Measurements from ENCODE around the gene MPZL1. TPM values are rescaled to one million over a fixed set of nuclear protein-coding genes. Genes with fewer than 3 reads are reported as not detected.

Gene MPZL1
- total and polyA plus RNA-seq, 2 donors (not counting 3 experiments of a cell fraction or from before 2014, with no cell fraction given) = 41.7 to 99.1 TPM

- Histone ChIP-seq H2AFZ (ENCODE audit: low read depth, low read length) (no peak overlapping the region), H3K9me3 (replicated peaks; ENCODE audit: control insufficient read depth, insufficient read depth, low read length) (no peaks in the 10 kb centered on the region), H3K27me3 (ENCODE audit: control insufficient read depth in 2 of 2, insufficient read depth in 2 of 2, low read length in 2 of 2) (no peaks in the 10 kb centered on the region), H3K9ac (replicated peaks; ENCODE audit: extremely low read depth, insufficient read depth, low read length) (no peak overlapping the region), H3K4me2 (ENCODE audit: insufficient read depth, low read length) (no peak overlapping the region), H3K36me3 (ENCODE audit: control insufficient read depth in 2 of 2, extremely low read depth in 1 of 2, insufficient read depth in 2 of 2, low read length in 2 of 2) (peaks cover 3 to 12% of the 10 kb centered on the region in 2 experiments), H3K79me2 (ENCODE audit: control insufficient read depth, insufficient read depth, low read length) (no peaks in the 10 kb centered on the region), H3K4me3 (replicated peaks in 1 of 3; ENCODE audit: insufficient read depth in 1 of 3, low read depth in 1 of 3, low read length in 3 of 3) (no peak overlapping the region), H3K27ac (ENCODE audit: insufficient read depth, low read depth, low read length) (no peak overlapping the region), H4K20me1 (replicated peaks; ENCODE audit: control insufficient read depth, extremely low read depth, insufficient read depth, low read length) (no peaks in the 10 kb centered on the region), H3K4me1 (ENCODE audit: control insufficient read depth, extremely low read depth, insufficient read depth, low read length) (no peaks in the 10 kb centered on the region), H3K9me1 (replicated peaks; ENCODE audit: control insufficient read depth, extremely low read depth, insufficient read depth, low read length) (no peaks in the 10 kb centered on the region)
- POLR2A ChIA-PET = no interaction called here
- no peak for TF ChIP-seq POLR2A (IDR thresholded peaks at IDR 0.05; ENCODE audit: low read depth, low read length)
- no peak for TF ChIP-seq POLR2AphosphoS5 (IDR thresholded peaks at IDR 0.05; ENCODE audit: insufficient read depth, low read depth, low read length)
- TF ChIP-seq GATA2 (IDR thresholded peaks at IDR 0.05; ENCODE audit: insufficient read depth, insufficient read length, low read depth, low read length) = no peak
- TF ChIP-seq EZH2 (IDR thresholded peaks at IDR 0.05; ENCODE audit: borderline replicate concordance, low read depth, low read length, severe bottlenecking) = no peak
- no peak for TF ChIP-seq CTCF (IDR thresholded peaks at IDR 0.05; ENCODE audit: extremely low read depth in 1 of 2, insufficient read depth in 1 of 2, low read depth in 1 of 2, low read length in 2 of 2)
- TF ChIP-seq FOS (IDR thresholded peaks at IDR 0.05; ENCODE audit: borderline replicate concordance, insufficient read depth, low read length) = no peak
- no peak for TF ChIP-seq MYC (IDR thresholded peaks at IDR 0.05; ENCODE audit: low read depth, low read length)
- TF ChIP-seq, protein P1, sequence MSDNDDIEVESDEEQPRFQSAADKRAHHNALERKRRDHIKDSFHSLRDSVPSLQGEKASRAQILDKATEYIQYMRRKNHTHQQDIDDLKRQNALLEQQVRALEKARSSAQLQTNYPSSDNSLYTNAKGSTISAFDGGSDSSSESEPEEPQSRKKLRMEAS (IDR thresholded peaks at IDR 0.05; ENCODE audit: insufficient read depth, insufficient read length) = no peak
- no peak for TF ChIP-seq JUN (IDR thresholded peaks at IDR 0.05; ENCODE audit: borderline replicate concordance, insufficient read depth, insufficient read length, low read depth)
- no peak for FAIRE-seq
- dilution Hi-C loops (cut with MboI; ENCODE audit: extremely low pct_ligation_motif_present, low sequenced_read_pairs) (no loop called here), intact Hi-C loops (cut with micrococcal nuclease) (no loop called here)
- no TSS peak for BruUV-seq (replicated peaks)
- DNase-seq (ENCODE audit: low read depth, low spot score) = no peak
- CTCF ChIA-PET = no interaction called here
Measured at GRCh38 chr1:167782946-167783345, 61.2 kb downstream of the MPZL1 start.
